Stimulated activated CD8-positive, alpha-beta memory T cell treated with anti-CD3 and anti-CD28 coated beads, Interleukin-7, amount 100 ng/mL, for 24 hours (primary cell): Measurements from ENCODE around the gene STK17A.
"Not testable (repeated sequence)": the region's sequence is repeated elsewhere in the genome, so short reads cannot be mapped to it uniquely, and the experiment has no call there.

Experiments
- DNase-seq: peaks from one replicate; pipeline ENCODE4 v3.0.0-alpha.2; 2020; ENCODE audit warnings: low read depth

The STK17A gene

DNA sequence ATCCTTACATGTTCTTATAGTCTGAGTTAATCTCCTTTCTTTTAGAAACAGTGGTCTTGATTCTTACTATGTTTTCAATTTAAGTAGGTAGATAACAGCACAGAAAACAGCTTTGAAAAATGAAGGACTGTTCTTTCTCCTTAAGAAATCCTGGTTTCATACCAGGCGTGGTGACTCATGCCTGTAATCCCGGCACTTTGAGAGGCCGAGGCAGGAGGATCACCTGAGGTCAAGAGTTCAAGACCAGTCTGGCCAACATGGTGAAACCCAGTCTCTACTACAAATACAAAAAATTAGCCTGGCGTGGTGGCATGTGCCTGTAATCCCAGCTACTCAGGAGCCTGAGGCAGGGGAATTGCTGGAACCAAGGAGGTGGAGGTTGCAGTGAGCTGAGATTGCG is 13.5 kb downstream of the STK17A start:
- DNase-seq = not testable (repeated sequence)

DNA sequence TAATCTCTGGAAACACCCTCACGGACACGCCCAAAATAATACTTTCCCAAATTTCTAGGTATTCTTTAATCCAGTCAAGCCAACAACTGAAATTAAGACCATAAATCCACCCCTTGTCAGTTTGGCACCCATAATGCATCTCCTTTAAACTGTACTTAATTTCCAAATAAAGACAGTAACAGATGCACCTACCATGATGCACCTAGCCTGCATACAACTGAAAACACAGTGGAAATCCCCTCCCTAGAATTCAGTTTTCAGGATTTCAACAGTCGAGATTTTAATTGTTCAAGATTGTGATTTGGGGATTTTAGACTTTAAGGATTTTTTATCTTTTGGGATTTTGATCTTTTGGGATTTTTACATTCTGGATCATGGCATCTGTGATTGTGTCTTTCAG is 17.1 kb downstream of the STK17A start:
- no peak for DNase-seq

DNA sequence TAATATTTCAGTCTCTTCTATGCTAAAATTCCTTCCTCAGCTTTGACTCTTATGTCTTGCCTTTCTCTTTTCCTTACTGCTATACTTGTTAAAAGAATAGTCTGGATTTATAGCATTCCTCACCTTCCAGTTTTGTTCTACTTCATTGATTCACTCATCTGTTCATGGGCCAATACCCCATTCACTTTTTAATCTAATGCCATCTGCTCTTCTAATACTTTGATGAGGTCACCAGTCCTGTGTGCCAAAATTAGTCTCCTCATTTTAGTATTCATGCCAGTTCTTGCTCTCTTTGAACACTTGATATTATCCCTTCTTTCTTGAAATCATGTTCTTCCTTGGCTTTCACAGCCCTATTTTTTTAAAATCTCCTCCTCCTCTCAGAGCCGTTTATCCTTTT is 19.3 kb downstream of the STK17A start:
- no peak for DNase-seq

DNA sequence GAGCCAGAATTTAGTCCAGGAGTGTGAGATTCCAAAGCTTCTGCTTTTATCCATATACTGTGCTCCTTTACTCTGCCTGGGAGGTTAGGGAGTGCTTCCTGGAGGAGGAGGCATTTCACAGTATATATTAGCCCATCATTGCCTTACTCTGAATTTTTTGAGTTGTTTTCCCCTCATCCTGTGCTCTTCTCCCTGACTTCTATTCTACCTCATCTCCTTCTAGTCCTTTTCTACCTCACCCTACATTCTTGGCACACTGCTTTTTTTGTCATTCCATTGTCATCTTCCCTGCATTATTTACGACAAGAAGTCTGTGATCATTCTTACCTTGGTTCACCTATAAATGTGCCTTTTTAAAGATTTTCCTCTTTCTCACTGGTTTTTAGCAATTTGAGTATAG is 21.3 kb downstream of the STK17A start:
- DNase-seq = no peak

DNA sequence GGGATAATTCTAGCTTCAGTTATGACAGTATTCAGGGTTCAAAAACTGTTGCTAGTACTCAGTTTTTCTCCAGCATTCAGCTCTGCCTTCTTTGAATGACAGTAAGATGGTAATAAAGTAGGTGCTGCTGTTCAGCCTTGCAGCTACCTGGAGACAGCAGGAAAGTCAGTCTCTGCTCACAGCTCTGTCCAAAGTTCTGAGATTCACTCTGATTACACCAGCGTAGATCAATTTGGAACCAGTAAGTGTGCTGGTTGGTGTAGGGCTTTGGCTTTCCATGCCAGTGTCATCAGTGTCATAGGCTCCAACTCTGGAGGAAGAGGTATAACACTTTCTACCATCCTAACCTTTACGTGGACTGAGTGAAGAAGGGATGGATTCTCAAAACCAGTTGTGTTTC is 26.2 kb downstream of the STK17A start:
- no peak for DNase-seq

DNA sequence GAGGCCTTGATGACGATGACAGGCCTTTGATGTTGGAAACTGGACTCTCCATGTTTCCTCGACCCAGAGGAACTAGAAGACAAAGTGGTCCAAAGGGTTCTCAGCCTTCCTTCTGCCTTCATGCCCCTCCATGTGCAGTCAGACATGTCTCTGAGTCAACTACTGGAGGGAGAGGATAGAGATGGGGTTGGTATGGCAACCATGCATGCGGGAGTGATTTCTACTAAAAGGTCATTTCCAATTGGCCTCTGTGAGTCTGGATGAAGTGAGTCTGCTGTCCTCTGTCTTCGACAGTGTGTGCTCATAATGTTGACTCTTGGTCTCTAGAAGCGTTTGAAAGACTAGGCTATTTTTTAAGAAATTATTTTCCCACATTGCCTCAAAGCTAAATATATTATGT is 29.2 kb downstream of the STK17A start:
- DNase-seq = no peak

DNA sequence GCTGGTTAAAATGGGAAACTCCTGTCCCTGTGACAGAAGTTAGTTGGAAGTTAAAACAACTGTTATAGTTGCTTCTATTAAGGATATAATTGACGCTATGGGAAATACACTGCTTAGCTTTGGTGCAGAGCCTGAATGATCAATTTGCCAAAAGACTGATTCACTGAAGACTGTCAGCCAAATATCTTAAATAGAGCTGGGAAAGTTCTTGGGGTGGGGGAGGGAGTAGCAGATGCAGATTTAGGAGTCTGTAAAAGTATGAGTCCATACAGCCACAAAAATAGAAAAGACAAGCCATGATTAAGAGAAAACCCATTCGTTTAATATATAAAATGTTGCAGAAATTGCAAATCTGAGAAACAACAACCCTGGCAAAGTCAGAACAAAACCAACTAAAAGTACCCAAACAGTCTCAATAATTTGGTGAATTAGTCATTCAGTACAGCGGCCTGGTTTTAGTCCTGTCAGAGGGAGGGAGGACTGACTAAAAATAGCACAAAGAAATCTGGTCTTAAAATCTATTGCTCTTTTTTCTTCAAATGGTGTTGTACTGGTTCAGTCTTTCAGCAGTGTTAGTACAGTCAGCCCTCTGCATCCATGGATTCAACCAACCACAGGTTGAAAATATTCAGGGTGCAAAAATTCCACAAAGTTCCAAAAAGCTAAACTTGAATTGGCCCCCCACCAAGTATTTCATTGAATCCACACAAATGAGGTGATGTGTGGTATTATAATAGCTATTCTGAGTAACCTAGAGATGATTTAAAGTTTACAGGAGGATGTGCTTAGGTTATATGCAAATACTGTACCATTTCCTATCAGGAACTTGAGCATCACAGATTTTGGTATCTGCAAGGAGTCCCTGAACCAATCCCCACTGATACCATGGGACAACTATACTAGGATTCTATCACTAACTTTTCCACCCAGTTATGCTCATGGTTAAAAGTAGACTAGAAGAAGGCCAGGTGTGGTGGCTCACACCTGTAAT is 30.0 kb downstream of the STK17A start:
- DNase-seq = no peak

DNA sequence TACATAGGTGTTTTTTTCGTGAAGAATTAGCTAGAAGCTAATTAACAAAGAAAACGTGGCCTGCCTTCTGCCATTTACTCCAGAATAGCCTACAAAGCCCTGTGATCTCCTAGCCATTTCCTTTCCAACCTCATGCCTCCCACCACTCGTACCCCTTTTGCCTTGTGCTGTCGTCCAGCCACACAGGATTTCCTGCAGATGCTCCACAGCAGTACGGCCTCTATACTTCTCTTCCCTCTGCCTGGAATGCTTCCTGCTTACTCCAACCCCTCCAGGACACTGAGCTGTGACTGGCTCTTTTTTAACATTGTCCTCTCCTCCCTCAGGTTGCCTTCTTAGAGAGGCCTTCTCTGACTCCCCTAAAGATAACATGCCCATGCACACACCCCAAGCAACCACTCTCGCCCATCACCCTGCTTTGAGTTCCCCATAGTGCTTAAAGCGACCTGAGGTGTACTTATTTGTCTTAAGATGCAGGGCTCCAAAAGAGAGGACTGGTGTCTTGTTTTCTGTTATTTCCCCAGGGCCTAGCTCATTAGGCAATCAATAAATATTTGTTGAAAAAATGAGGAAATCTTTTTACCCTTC is 32.7 kb downstream of the STK17A start:
- no peak for DNase-seq

DNA sequence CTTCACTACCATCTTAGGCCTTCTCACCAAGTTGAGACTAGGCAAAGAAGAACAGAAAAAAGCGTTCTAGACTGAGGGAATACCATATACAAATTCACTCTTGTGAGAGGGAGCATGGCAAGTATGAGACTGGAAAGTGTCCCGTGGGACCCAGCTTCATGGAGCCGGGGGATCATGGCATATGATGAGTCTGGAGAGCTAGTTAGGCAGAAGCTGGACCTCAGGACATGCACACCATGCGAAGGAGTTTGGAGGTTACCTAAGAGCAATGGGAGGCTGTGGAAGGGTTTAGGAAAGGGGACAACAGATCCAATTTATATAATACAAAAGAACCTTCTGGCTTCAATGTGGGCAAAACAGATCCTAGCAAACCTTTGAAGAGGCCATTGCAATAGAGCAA is 34.1 kb downstream of the STK17A start:
- no peak for DNase-seq

DNA sequence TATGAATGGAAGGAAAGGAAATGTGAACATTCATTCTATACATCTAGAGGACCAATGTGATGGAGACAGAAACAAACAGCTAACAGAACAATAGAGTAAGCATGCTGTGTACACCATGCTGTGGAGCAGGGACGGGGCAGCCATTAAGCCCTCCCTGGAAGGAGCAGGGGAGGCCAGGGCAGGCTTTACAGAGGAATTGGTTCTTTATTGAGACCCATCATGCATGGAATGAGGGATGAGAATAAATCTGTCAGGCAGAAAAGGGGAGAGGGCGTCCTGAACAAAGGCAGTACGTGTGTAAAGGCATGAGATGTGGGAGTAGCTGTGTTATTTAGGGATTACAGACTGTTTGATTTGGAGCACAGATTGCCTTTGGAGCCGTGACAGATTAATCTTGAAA is 35.2 kb downstream of the STK17A start:
- no peak for DNase-seq

DNA sequence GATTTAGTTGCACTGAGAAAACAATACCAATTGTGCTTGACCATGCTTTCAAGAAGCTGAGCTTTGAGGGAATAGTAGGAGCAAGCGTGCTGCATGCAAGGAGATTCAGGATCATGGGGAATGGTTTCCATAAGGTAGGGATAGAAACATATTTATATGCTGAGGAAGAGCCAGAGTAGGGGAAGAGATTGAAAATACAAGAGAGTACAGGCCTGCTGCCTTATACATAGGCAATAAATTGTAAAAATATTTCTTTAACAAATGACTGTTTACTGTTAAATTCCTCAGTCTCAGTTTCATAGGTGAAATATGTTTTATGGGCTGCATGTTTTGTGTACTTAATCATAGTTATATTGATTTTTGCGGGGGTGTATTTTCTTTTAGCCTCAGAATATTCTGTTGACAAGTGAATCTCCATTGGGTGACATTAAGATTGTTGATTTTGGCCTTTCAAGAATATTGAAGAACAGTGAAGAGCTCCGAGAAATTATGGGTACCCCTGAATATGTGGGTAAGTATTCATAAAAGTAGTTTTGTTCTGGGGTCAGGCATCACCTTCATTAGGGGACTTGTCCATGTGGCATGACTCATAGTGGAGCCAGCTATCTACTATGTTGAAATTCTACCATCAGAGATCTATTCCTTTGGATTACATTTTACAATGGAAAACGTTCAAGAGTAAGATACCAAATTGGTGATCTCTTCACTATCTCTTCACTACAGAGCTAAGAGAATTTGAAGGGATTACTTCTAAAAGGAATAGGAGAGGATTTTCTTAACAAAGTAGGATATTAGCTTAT is 36.5 kb downstream of the STK17A start:
- no peak for DNase-seq

DNA sequence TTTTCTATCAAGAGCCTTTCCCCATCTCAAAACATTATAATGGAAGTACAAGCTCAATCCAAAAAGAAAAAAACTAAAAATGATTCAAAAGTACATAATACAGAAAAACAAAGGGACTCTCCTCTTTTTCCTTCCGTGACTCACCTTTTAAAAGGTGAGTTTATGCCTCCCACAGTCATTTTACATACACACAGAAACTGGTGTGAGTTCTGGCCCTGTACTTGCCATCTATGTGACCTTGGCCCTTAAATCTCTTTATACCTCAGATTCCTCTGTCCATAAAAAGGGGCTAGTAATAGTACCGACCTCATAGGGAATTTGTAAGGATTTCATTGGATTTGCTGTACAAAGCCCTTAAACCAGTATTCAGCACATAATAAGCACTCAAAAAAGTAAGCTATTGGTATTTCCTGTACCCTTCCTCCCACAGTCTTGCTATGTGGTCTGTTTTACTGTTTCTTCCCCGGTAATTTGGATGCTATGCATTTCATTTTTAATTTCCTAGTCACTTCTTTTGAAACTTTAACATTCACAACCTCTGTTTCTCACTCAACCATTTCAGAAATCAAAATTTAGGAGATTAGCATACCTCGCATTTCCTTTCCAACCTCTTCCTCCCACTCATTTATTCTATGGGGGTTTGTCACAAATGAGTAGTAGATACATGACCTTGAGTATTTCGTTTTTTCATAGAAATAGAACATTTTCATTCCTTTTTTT is 39.0 kb downstream of the STK17A start:
- DNase-seq = no peak

DNA sequence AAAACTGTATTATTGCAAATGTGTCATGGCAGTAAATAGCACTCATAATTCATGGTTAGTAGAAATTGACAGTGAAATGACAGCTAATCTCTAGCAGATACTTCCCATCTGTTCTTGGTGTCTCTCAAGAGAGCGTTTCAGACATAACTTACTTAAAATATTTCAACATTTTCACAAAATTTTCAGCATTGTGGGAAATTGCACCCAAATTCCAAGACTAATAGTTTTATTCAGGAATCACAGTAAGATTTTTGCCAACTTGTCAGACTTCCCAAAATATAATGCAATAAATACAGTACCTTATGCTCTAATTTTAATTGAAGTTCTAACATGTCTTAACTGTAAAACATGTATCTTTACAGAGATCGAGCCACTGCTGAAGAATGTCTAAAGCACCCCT is 41.2 kb downstream of the STK17A start:
- DNase-seq = no peak

DNA sequence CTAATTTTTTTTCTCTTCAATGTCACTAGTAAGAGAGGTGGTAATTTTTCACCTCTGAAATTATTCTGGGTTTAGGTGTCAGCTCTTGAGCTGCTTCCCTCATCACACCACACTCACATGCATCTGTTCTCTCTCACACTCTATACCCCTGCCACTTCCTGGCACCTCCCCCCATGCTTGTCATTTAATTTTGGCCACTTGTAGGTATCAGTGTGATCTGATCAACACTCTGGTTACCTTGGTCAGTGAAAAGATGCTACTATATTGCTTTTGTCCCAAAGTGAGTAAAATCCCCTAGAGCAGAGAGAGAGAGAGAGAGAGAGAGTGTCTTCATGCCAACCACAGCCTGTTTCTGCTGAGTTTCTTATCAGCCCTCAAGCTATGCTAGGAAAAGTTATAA is 42.5 kb downstream of the STK17A start:
- DNase-seq = no peak

DNA sequence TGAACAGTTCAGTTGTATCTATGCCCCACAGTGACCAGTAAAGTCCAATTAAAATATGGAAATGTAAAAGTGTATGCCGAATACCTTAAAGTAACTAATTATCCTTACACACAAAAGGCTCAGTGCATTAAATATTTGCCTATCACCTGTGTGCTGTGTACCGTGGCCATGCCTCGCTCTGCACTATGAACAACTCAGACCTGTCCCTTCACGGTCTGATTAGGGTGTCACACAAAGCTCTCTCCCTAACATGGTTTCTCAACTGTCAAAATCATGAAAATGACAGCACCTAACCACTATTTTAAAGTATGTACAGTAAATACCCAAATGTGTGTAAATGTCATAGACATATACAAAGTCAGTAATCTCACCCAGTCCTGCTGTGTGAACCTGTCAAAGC is 43.1 kb downstream of the STK17A start:
- DNase-seq = no peak

DNA sequence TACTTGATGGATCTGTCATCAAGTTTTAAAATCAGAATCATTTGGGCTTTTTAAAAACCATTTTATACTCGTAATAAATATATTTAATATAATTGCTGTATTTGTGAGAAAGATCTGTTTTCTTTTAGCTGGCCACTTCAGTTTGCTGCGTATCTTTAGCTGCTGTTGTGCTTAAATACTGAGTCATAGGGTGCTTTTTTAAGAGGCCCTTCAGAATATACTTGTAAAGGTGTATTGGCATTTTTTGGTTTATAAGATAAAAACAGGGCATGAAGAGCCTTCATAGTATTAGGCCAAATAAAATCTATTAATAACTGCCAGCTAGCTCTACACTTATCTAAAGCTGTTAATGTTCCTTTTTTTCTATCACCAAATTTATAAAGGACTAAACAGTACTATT is 43.8 kb downstream of the STK17A start:
- DNase-seq = no peak

DNA sequence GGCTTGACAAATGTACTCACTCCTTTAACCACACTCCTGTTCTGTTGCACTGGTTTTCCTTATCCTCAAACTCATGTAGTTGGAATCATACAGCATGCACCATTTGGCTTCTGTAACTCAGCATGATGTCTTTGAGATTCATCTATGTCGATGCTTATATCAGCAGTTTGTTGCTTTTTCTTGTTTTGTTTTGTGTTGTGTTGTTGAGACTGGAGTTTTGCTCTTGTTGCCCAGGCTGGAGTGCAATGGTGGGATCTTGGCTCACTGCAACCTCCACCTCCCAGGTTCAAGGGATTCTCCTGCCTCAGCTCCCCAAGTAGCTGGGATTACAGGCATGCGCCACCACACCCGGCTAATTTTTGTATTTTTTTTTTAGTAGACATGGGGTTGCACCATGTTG is 44.9 kb downstream of the STK17A start:
- DNase-seq = not testable (repeated sequence)

DNA sequence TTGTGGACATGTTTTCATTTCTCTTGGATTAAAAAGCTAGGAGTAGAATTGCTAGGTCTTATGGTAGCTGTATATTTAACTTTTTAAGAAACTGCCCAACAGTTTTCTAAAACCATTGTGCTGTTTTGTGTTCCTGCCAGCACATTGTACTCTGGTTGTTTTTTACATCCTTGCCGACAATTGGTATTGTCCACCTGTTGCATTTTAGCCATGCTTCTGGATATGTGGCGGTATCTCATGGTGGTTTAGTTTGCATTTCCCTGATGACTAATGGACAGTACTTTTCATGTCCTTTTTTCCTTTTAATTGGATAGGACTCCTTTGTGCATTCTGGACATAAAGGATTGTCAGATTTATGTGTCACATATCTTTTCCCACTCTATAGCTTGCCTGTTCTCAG is 45.5 kb downstream of the STK17A start:
- no peak for DNase-seq

DNA sequence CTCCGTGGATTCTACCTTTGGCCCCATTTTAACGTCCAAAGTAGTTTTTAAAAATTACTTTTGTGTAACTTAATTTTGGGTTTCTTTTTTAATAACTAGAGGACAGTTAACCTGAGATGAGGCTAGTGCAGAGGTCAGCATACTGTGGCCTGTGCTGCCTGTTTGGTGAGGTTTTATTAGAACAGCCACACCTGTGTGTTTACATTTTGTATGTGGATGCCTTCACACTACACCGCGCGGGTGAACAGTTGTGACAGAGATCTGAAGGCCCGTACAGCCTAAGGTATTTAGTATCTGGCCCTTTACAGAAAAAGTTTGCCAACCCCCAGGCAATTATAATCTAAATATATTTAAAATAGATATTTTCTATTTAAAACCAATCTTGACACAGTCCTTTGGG is 46.9 kb downstream of the STK17A start:
- no peak for DNase-seq

DNA sequence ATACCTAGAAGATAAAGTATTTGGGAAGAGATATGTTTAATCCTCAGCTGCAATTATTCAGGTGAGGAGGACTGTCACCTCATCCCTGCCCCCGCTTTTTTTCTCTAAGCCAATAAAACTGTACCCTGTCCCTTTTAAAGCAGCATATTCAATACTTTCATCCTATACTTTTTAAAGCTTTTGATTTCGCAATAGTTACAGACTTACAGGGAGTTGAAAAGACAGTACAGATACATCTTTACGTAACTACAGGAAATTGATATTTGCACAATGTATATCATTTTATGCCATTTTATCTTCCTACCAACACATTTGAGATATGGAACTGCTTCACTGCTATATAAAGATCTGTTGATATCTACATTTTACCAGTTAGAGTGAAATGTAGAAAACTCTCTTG is 47.6 kb downstream of the STK17A start:
- no peak for DNase-seq

DNA sequence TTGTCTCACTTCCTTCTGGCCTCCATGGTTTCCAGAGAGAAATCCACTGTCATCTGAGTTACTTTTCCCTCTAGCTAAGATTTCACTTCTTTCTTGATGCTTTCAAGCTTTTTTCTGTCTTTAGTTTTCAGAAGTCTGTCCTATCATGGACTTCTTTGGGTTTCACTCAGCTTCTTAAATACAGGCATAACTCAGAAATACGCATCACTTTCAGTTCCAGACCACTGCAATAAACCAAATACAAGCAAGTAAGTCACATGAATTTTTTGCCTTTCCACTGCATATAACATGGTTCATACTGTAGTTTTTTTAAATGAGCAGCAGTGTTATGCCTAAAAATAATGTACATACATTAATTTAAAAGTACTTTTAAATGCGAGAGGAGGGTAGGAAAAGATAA is 48.7 kb downstream of the STK17A start:
- no peak for DNase-seq

DNA sequence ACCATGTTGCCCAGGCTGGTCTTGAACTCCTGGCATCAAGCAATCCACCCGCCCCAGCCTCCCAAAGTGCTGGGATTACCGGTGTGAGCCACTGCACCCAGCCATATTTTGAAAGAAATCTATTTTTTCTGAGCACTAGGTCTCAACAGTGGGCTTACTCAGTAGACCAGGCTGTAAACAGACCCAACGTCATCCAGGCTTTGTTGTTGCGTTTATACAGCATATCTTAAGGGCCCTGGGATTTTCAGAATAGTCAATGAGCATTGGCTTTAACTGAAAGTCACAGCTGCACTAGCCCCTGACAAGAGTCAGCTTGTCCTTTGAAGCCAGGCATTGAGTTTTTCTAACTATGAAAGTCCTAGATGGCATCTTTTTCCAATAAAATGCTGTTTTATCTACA is 49.8 kb downstream of the STK17A start:
- DNase-seq = no peak
